ENCODE measurements around the gene KLHL2.
"Not testable (repeated sequence)": the region's sequence is repeated elsewhere in the genome, so short reads cannot be mapped to it uniquely, and the experiment has no call there.

DNA sequence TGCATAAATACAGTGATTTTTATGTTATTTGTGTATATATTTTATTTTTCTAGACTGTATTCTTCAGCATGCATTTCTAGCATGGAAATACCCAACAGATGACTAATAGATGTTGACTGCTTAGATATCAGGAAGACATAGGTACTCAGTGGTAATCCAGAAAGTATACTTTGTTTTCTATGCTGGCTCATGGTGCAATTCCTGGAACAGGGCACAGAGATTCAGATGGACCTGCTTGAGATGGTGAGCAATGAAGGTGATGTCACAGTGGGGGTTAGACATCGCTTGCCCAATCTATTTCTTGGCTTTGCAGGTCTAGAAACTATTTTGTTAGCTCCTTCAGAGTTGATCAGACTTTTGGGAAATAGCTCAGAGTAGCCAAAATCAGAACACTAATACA is 41.5 kb downstream of the KLHL2 start:
- TF ChIP-seq EP300 (IDR thresholded peaks at IDR 0.05) = not testable (repeated sequence)
- TF ChIP-seq, protein P1, sequence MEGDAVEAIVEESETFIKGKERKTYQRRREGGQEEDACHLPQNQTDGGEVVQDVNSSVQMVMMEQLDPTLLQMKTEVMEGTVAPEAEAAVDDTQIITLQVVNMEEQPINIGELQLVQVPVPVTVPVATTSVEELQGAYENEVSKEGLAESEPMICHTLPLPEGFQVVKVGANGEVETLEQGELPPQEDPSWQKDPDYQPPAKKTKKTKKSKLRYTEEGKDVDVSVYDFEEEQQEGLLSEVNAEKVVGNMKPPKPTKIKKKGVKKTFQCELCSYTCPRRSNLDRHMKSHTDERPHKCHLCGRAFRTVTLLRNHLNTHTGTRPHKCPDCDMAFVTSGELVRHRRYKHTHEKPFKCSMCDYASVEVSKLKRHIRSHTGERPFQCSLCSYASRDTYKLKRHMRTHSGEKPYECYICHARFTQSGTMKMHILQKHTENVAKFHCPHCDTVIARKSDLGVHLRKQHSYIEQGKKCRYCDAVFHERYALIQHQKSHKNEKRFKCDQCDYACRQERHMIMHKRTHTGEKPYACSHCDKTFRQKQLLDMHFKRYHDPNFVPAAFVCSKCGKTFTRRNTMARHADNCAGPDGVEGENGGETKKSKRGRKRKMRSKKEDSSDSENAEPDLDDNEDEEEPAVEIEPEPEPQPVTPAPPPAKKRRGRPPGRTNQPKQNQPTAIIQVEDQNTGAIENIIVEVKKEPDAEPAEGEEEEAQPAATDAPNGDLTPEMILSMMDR (IDR thresholded peaks at IDR 0.05) = not testable (repeated sequence)
- TF ChIP-seq POLR2AphosphoS5 (IDR thresholded peaks at IDR 0.05) = peak in 1 of 2 donors; percentile 13
